GM18505 (cell line): ENCODE data around the gene SARM1.
"Not testable (repeated sequence)": the region's sequence is repeated elsewhere in the genome, so short reads cannot be mapped to it uniquely, and the experiment has no call there.

Experiments used
- ATAC-seq: cut with Tn5 transposase; IDR thresholded peaks from one replicate; pipeline ENCODE4 v1.9.1; 2021; ENCODE audit not compliant: unreplicated experiment
- POLR2A ChIP-seq: IDR thresholded peaks from 4 replicates; pipeline ENCODE4 v1.6.1; 2011; ENCODE audit warnings: borderline replicate concordance; ENCODE audit not compliant: insufficient read depth, insufficient read length; ENCODE audit errors: extremely low read depth

The SARM1 gene

DNA sequence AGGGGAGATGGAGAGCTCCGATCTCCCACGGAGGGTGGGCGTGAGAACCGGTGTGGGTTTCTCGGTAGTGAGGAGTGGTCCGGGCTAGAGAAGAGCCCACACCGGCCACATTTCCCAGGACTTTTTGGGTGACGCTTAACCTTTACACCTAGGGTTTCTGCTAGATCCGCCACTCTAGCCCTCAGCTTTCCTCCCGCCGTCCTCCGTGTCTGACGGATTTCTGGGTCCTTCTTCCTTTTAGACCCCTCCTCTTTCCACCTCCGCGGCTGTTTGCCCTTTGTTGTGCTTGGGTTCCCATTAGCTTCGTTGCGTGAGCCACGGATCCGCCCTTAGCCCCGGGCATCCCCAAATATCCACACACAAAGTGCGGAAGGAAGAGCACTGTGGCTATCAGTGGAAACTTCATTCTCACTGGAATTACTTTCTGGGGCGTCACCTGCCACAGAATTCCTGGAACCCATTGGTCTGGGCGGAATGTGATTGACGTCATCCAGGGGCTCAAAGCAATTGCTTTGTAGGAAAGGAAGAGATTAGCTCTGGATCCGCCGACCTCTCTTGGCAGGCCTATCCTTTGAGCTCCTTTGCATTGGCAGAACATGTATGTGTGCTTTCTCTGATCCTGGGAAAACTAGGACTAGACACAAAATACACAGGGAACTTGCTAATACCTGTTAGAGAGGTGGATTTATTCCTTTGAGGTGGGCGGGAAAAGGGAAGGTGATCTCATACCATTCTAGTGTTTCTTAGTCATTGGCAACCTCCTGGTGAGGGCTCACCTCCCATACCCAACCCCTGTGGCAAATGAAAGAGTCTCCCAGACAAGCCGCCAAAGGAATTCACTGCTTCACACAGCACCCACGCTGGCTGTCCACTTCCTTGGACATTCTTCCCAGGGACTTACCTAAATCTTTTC is 35.3 kb upstream of the SARM1 start:
- no peak for ATAC-seq

DNA sequence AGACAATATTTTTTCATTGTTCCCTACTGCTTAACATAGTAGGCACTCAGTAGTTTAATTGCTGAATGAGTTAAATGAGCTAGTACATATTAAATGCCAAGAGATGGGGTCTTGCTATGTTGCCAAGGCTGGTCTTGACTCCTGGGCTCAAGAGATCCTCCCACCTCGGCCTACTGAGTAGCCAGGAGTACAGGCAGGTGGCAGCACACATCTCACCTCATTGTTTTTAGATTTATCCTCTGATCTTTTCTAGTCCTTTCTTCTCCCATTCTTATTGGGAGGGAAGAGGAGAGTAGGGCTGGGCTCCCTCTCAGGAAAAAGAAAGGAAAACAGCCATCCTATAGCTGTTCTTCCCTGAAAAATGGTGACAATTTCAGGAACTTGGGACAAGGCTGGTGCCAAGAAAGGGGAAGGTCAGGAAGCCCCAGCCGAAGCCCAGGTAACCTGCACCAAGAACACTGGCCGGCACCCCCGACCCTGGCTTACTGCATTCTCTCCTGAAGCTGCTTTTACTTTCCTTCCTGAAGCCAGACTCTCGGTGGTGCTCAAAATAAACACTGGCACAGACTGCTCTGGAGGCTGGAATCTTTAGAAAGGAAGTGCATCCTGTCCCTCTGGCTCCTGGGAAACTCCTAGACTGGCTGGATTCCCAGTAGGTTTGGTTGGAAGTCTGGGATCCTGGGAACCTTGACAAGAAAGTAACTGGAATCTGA is 33.3 kb upstream of the SARM1 start:
- no peak for ATAC-seq
- TF ChIP-seq POLR2A = no peak

More for the DNA sequence above, 35.3 kb upstream of the SARM1 start:
- no peak for TF ChIP-seq POLR2A

DNA sequence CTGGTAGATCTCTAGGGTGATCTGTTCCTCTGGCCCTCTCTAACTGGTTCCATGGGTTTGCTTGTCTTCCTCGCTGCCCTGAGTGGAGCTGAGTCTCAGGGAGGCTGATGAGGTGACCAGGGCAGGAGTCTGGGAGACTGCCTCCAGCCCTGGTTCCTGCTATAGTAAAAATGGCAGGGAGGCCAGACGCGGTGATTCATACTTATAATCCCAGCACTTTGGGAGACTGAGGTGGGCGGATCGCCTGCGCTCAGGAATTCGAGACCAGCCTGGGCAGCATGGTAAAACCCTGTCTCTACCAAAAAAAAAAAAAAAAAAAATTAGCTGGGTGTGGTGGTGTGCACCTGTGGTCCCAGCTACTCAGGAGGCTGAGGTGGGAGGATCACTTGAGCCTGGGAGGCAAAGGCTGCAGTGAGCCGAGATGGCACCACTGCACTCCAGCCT is 32.7 kb upstream of the SARM1 start:
- not testable (repeated sequence) for ATAC-seq

DNA sequence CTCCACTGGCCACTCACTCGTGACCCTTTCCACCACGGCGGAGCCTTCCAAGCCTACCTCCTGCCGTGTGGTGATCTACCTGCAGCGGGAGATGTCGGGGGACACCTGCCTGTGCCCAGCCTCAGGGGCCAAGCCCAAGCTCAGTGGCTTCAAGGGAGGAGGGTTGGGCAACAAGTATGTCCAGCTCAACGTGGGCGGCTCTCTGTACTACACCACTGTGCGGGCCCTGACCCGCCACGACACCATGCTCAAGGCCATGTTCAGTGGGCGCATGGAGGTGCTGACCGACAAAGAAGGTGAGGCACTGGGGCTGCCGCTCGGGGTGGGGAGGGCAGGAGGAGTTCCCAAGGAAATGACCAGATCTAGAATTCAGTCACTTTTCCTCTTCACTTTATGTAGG is 32.1 kb upstream of the SARM1 start:
- TF ChIP-seq POLR2A = no peak
- no peak for ATAC-seq

DNA sequence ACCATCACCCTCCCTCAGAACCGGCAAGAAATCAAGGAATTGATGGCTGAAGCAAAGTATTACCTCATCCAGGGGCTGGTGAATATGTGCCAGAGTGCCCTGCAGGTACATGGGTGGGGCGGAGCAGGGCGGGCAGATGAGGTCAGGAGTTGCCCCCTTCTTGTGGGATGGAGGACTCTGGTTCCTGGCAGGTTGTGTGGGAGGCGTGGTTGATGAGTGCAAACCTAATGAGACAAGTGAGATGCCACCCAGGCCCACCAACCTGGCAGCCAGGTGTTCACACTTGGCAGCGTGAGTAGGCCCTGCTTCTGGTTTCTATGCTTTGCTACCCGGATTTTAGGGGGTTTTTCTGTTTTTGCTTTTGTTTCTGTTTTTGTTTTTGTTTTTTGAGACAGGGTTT is 31.1 kb upstream of the SARM1 start:
- no peak for TF ChIP-seq POLR2A
- no peak for ATAC-seq

DNA sequence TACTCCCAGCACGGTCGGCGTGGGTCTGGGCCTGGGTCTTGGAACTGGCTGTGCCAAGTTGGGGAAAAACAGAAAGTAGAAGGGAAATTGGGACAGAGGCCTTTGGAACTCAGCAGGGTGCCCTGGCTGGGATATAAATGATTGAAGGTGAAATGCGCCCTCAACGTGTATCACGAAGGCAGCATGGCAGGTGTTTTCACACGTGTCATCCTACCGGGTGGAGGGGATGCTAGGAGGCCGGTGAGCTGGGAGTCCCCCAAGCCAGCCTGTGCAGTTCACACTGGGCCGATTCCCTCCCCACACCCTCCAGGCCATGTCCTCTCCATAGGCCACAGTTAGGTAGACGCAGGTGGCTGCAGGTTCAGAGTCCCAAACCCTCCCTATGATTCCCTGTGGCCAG is 30.0 kb upstream of the SARM1 start:
- no peak for TF ChIP-seq POLR2A

DNA sequence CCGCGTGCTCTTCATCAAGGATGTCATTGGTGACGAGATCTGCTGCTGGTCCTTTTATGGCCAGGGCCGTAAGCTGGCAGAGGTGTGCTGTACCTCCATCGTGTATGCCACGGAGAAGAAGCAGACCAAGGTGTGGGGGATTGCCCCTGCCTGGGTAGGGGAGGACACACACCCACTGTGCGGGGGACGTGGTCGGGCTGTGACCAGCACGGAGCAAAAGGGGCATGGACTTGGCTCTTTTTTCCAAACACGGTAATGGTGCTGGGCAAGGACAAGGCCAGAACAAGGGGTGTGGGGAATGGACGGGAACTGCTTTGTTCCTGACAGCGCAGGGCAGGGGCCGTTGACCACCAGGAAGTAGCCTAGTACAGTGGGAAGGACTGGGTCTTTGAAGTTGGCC is 29.2 kb upstream of the SARM1 start:
- ATAC-seq = no peak
- TF ChIP-seq POLR2A = no peak

More for the DNA sequence above, 30.0 kb upstream of the SARM1 start:
- ATAC-seq = no peak

DNA sequence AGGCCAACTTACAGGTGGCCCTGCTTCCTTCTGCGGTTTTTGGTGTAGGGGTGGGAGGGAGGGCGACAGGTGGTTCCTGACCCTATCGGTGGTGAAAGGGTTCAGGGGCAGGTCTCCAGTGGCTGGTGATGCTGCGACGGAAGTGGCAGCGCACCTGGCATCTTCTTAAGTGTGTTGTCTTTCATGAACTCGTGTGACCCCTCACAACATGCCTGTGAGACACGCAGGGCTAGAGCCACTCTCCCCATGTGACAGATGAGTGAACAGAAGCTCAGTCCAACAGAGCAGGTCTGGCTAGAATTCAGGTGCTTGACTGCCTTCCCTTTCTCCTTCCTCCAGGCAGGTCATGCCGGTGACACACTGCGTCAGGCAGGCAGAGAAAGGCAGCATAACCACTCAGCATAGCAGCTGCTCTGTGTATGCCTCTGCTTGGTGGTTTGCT is 28.0 kb upstream of the SARM1 start:
- no peak for TF ChIP-seq POLR2A
- ATAC-seq = no peak

DNA sequence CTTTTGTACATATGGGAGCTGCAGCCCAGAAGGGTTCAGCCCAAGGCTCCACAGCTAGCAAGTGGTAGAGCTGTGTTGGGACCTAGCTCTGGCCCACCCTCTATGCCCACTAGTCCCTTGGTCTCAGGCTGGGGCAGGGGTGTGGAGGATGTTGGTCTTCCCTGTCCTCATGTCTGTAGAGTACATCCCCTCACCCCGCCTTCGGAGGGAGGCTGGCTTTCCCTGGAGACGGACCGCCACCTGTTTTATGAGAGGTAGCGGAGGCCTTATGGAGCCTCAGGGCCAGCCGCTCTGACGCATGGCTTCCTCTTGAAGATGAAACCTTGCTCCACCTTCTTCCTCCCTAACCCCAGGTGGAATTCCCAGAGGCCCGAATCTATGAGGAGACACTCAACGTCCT is 27.5 kb upstream of the SARM1 start:
- ATAC-seq = no peak
- TF ChIP-seq POLR2A = peak; percentile 21

DNA sequence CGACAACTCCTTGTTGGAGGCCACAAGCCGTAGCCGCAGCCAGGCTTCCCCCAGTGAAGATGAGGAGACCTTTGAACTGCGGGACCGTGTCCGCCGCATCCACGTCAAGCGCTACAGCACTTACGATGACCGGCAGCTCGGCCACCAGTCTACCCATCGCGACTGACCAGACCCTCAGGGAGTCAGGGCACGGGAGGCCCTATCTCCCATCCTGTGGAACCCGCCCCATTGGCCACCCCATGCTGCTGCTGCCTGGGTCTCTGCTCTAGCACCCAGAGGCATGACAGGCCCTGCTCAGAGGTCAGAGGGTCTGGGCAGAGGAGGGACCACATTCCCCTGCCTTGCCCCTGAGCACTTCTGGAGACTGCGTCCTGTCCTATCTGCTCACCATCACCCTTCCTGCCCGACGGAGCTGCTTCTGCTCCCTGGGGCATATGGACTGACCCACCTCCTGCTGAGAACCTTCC is 27.0 kb upstream of the SARM1 start:
- no peak for TF ChIP-seq POLR2A
- ATAC-seq = no peak

DNA sequence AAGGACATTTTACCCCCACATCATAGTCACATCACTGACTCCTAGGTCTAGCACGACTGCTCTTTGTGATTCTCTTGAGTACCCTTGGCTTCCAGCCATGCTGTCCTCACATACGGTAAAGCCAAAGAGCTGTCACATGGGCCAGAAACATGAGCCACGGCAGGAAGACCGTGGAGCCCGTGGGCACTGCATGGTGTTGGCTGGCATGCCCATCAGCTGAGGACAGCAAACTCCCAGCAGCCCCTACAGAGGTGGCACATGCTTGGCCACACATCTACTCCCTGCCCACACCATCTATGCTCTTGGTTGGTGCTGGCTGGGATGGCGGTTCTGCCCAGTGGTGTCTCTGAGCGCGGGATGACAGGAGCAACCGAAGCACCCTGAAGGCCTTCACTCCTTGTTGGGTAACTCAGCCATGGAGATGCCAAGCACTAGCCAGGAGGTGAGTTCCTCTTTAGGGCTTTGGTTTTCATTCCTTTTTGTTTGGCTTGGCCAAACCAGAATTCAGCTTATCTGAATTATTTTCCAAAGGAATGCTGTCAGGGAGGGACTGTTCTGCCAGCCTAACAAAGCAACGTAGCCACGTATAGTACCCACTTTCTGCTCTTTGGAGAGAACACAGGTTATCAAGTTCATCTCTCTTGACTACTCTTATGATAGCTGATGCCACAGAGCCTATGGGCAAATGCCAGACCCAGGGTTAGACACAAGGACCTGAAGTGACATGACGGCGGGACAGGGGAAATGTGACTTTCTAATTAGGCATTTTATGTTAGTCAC is 25.9 kb upstream of the SARM1 start:
- no peak for ATAC-seq
- peak; percentile 42 for TF ChIP-seq POLR2A

DNA sequence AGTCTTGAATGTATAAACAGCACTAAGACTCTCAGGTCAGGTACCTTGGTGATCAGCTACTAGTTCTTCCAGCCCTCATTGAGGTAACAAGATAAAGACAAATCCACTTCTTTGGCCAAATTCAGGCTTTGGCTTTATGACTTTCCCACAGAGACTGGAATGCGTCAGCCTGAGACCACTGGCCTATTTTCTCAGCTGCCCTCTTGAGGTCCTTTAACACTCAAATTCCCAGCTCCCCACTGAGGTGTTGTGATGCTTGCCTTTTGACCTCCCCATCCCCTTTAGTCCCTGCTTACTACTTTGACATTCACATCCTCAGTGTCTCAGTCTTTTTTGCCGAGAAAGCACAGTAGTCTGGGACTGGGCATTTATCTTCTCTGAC is 25.3 kb upstream of the SARM1 start:
- TF ChIP-seq POLR2A = no peak

DNA sequence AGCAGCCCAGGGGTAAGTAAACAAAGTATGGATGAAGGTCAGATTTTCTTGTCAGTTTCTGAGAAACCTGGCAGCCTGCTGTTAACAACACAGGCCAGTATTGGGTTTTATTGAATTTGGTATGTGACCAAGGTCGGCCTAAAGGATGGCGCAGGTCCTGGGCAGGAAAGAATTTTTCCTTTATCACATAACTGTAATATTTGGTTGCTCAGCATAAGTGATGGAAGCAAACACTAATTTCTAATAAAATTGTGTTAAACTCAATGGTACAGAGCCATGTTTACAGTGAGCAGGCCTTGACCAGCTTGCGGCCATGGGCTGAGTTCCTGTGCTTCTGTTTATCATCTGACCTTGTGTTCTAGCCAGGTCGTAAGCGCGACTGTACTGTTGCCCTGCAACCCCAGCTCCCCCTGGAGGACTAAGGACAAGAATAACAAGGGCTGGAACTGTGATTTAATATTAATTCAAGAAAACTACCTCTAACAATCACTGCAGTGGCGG is 24.7 kb upstream of the SARM1 start:
- no peak for ATAC-seq
- TF ChIP-seq POLR2A = no peak

More for the DNA sequence above, 25.3 kb upstream of the SARM1 start:
- ATAC-seq = no peak
